Fibroblast of pulmonary artery (primary cell): Measurements from ENCODE around the gene FAM184B.
A peak's percentile ranks its signal among the peaks of the same experiment; 100 is the strongest.

ENCODE experiments used
- DNase-seq: peaks from one replicate; pipeline ENCODE4 v3.0.0-alpha.2; 2010; ENCODE audit warnings: low read depth
- H3K4me3 ChIP-seq: replicated peaks from 2 replicates; pipeline ENCODE4 v1.5.1; 2011; ENCODE audit warnings: low read depth, mild to moderate bottlenecking, control low read depth, low read length, moderate library complexity
- CTCF ChIP-seq: IDR thresholded peaks from 2 replicates; pipeline ENCODE4 v1.5.1; 2011; ENCODE audit warnings: mild to moderate bottlenecking, control low read depth, low read length, inconsistent platforms; ENCODE audit errors: missing control alignments

The FAM184B gene

GRCh38 chr4:17630228-17630627 lies 151.2 kb downstream of the FAM184B start:
- no peak overlapping the region for H3K4me3 ChIP-seq
- DNase-seq = no peak
- no peak for TF ChIP-seq CTCF

GRCh38 chr4:17624821-17625220 lies 156.6 kb downstream of the FAM184B start:
- no peak overlapping the region for H3K4me3 ChIP-seq
- TF ChIP-seq CTCF = no peak
- no peak for DNase-seq

- no peak overlapping the region for H3K4me3 ChIP-seq
- no peak for TF ChIP-seq CTCF
- DNase-seq = no peak
These were observed 157.9 kb downstream of the FAM184B start for GRCh38 chr4:17623451-17624001.

GRCh38 chr4:17619416-17620105 lies 161.9 kb downstream of the FAM184B start:
- H3K4me3 ChIP-seq = no peak overlapping the region
- peak; percentile 16 for DNase-seq
- no peak for TF ChIP-seq CTCF

- H3K4me3 ChIP-seq = no peak overlapping the region
- no peak for DNase-seq
- no peak for TF ChIP-seq CTCF
These were observed 162.5 kb downstream of the FAM184B start for GRCh38 chr4:17618926-17619325.

- no peak overlapping the region for H3K4me3 ChIP-seq
- no peak for DNase-seq
- no peak for TF ChIP-seq CTCF
These were observed 165.1 kb downstream of the FAM184B start for GRCh38 chr4:17616283-17616682.
